ENCODE data around the gene MRPL22. TPM values are rescaled to one million over a fixed set of nuclear protein-coding genes. Genes with fewer than 3 reads are reported as not detected.
"Not testable (repeated sequence)": the region's sequence is repeated elsewhere in the genome, so short reads cannot be mapped to it uniquely, and the experiment has no call there.

Gene MRPL22
- polyA plus RNA-seq, 3 donors: 25.3 to 46.6 (median 38.0) TPM

- no peak within 1 kb of the TSS for H3K27ac ChIP-seq (ENCODE audit: low read depth, low read length)
- 0 to 1% (median 1%) methylated on average over 54 to 61 of the region's 61 CpGs for WGBS, 3 donors
Measured at GRCh38 chr5:154937718-154938466, 3.0 kb upstream of the MRPL22 start, which contains the start of gene GEMIN5. Gene GEMIN5, minus strand, starts transcription at chr5:154938211. Its CDS starts 78 bp downstream, at chr5:154938133.

- not testable (repeated sequence) for H3K27ac ChIP-seq (ENCODE audit: low read depth, low read length)
- 82 to 84% (median 83%) methylated on average over 5 of the region's 5 CpGs for WGBS, 3 donors
Measured at GRCh38 chr5:154939387-154939786, 1.5 kb upstream of the MRPL22 start.

GRCh38 chr5:154940375-154940771, 500 bp upstream of the MRPL22 start:
- WGBS, 3 donors: 80 to 86% (median 81%) methylated on average over 9 of the region's 9 CpGs
- no peak overlapping the region for H3K27ac ChIP-seq (ENCODE audit: low read depth, low read length)

GRCh38 chr5:154943527-154943926, 2.7 kb downstream of the MRPL22 start:
- WGBS, 3 donors: 80 to 90% (median 89%) methylated on average over 5 of the region's 5 CpGs
- no peak overlapping the region for H3K27ac ChIP-seq (ENCODE audit: low read depth, low read length)

DNA sequence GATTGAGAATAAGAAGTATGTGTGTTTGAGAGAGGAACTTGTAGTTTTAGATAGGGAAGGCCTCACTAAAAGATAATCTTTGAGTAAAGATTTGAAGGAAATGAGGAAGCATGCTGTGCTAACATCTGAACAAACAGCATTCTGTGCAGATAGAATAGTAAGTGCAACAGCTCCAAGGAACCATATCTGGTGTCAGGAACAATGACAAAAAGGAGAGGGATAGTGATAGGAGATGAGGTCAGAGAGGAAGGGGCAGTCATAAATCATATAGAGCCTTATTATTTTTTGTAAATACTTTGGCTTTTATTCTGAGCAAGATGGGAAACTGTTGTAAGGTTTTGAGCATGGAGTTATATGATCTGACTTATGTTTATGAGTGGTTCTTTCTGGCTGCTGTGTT, 3.8 kb downstream of the MRPL22 start:
- no peak overlapping the region for H3K27ac ChIP-seq (ENCODE audit: low read depth, low read length)

- WGBS, 3 donors: 83 to 96% (median 93%) methylated on average over 2 of the region's 2 CpGs
- no peak overlapping the region for H3K27ac ChIP-seq (ENCODE audit: low read depth, low read length)
Measured at GRCh38 chr5:154945695-154946301, 4.9 kb downstream of the MRPL22 start.

DNA sequence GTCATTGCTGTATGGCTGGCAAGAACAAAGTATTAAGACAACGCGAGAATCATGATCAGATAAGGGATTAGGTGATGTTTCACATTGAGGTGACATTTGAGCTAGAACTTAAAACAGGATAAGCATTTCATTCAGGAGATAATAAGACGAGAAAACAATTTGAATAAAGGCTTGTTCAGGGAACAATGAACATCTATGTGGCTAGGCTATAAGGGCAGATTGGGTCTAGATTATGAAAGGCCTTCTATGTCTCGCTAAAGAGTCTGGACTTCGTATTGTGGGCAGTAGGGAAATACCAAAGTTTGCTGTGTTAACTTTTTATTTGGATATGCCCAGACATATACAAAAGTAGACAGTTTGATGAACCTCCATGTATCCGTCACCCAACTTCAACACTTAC, 6.9 kb downstream of the MRPL22 start:
- WGBS, 3 donors: 78 to 94% (median 93%) methylated on average over 6 of the region's 6 CpGs
- no peak overlapping the region for H3K27ac ChIP-seq (ENCODE audit: low read depth, low read length)

DNA sequence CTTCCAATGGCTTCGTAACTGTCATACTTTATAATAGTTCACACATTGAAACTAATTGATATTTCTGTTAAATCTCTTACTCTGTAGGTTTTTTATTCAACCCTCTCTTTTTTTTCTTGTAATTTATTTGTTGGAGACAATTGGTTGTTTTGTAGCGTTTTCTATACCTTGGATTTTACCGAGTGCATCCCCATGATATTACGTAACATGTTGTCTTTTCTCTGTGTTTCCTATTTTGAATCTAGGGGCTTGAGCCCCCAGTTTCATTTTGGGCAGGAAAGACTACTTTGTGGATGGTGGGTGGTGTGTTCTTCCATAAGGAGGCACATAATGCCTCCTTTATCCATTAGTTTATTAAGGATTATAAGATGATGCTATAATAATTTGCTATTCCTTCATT, 7.4 kb downstream of the MRPL22 start:
- 93 to 96% (median 95%) methylated on average over 4 of the region's 4 CpGs for WGBS, 3 donors
- no peak overlapping the region for H3K27ac ChIP-seq (ENCODE audit: low read depth, low read length)

DNA sequence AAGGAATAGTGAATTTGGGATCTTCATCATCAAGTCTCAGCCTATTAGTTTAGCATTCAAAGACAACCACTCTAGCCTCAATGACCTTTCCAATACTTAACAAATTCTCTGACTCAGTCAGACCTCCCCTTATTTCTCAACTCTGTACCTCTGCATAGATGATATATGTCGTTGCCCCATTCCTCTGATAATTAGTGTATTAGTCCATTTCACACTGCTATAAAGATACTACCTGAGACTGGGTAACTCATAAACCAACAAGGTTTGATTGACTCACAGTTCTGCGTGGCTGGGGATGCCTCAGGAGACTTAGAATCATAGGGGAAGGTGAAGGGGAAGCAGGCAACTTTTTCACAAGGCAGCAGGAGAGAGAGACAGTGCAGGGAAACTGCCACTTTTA, 8.9 kb downstream of the MRPL22 start:
- WGBS, 3 donors: 74 to 80% (median 75%) methylated on average over 2 of the region's 2 CpGs
- H3K27ac ChIP-seq (ENCODE audit: low read depth, low read length): no peak overlapping the region

DNA sequence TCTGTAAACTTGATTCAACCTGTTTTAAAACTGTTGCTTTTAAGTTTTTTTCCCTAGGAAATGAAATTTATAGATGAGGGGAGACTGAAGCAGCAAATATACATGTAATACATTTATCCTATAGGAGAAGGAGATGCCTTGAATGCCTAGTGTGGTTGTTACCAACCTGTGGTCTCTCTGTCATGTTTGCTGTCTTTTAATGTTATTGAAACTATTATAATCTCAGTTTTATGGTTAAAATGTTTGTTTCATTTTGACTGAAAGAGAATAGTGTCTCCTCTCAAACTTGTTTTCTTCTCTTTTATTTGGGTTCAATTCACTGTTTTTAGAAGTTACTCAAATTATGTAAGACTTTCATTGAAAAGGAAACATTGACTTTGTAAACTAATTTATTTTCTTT, 15.8 kb downstream of the MRPL22 start:
- no peak overlapping the region for H3K27ac ChIP-seq (ENCODE audit: low read depth, low read length)

DNA sequence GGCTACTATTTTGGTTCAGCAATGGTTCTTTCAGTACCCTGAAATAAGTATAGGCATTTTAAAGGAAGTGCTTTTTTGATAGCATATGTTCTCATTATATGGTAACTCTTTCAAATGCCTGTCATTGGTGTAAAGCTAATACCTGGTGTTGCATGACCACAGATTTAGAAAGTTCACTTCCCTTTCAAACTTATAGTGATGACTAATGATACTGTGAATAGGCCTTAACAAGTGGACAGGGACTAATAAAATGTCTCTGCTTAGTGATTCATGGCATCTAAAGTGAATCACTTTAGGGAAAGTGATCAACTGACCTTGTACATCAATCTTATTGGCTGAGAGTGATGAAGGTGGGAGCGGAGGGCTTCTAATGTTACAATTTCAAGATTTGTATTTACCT, 21.6 kb downstream of the MRPL22 start:
- no peak overlapping the region for H3K27ac ChIP-seq (ENCODE audit: low read depth, low read length)
- 96 to 100% (median 100%) methylated on average over 1 of the region's 1 CpG for WGBS, 3 donors

- WGBS, 3 donors: 63 to 85% (median 78%) methylated on average over 7 of the region's 7 CpGs
- H3K27ac ChIP-seq (ENCODE audit: low read depth, low read length): no peak overlapping the region
Measured at GRCh38 chr5:154966081-154966841, 25.4 kb downstream of the MRPL22 start.

- H3K27ac ChIP-seq (ENCODE audit: low read depth, low read length): no peak overlapping the region
- WGBS, 3 donors: 83 to 93% (median 85%) methylated on average over 3 of the region's 3 CpGs
Measured at GRCh38 chr5:154966874-154967273, 26.0 kb downstream of the MRPL22 start.

- no peak overlapping the region for H3K27ac ChIP-seq (ENCODE audit: low read depth, low read length)
- 77 to 81% (median 80%) methylated on average over 5 of the region's 5 CpGs for WGBS, 3 donors
Measured at GRCh38 chr5:154967421-154968024, 26.6 kb downstream of the MRPL22 start.

DNA sequence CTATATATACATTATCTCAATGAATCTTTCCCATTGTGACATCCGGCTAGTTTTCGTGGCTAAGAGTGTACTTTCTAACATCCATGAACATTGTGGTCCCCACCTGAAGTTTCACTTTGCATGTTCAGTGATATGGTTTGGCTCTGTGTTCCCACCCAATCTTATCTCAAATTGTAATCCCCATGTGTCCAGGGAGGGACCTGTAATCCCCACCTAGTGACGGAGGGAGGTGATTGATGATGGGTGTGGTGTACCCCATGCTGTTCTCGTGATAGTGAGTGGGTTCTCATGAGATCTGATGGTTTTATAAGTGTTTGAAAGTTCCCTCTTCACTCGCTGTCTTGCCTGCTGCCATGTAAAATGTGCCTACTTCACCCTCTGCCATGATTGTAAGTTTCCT, 28.1 kb downstream of the MRPL22 start:
- no peak overlapping the region for H3K27ac ChIP-seq (ENCODE audit: low read depth, low read length)
- WGBS, 3 donors: 87 to 89% (median 89%) methylated on average over 5 of the region's 5 CpGs

DNA sequence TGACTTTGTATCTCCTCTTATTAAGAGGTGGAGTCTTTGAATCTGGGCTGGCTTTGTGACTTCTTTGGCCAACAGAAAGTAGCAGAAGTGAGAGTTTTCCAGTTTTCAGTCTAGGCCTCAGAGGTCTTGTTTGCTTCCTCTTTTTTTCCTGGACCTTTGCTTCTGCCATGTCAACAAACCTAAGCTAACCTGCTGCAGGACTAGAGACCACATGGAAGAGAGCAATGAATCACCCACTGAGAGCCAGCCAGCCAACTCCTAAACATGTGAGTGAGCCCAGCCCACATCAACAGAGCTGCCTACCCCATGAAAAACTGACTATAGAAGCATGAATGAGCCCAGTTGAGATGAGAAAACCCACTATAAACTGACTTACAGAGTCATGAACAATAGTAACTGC, 29.9 kb downstream of the MRPL22 start:
- no peak overlapping the region for H3K27ac ChIP-seq (ENCODE audit: low read depth, low read length)

- WGBS, 3 donors: 79 to 85% (median 81%) methylated on average over 2 of the region's 2 CpGs
- no peak overlapping the region for H3K27ac ChIP-seq (ENCODE audit: low read depth, low read length)
Measured at GRCh38 chr5:154971501-154971900, 30.6 kb downstream of the MRPL22 start.

DNA sequence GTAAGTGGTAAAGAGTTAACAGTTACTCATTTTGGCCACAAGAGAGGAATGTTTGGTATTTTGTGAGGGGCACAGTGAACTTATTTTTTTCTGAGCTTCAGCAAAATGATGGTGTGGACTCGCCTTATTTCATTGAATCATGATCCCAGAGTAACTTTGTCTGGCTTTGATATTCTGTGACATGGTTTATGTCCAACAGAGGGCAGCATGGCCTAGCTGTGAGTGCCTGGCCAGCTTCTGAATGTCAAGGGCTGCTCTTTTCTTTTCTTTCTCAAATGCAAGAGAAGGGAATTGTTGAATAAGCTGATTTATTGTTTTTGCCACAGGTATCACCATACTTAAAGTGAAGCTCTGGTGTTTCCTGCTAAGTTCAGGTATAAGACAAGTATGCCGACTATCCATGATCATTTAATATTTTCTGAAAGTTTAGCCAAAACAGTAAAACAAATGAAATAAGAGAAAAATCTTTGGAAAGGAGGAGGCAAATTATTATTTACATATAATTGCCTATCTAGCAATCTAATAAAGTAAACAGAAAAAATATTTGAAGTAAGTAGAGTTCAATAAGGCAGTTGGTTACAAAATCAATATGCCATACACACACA, 31.7 kb downstream of the MRPL22 start:
- H3K27ac ChIP-seq (ENCODE audit: low read depth, low read length): no peak overlapping the region
- 71 to 80% (median 75%) methylated on average over 2 of the region's 2 CpGs for WGBS, 3 donors

GRCh38 chr5:154976082-154976481, 35.2 kb downstream of the MRPL22 start:
- WGBS, 3 donors: 86 to 97% (median 97%) methylated on average over 9 of the region's 9 CpGs
- not testable (repeated sequence) for H3K27ac ChIP-seq (ENCODE audit: low read depth, low read length)

Measured in adipose tissue (tissue), 3 donors.